Activated T-helper 17 cell treated with anti-CD3 and anti-CD28 coated beads, Interleukin-2, amount 50 U/mL, for 72 hours (primary cell): ENCODE results near the gene PEX14. TPM values are rescaled to one million over a fixed set of nuclear protein-coding genes. Genes with fewer than 3 reads are reported as not detected.
"Not testable (repeated sequence)": the region's sequence is repeated elsewhere in the genome, so short reads cannot be mapped to it uniquely, and the experiment has no call there.

Experiments used
- ATAC-seq: fragments of 150-1000 bp; cut with Tn5 transposase; replicated peaks from 2 replicates; pipeline ENCODE4 v1.10.0; 2021; ENCODE audit warnings: mild to moderate bottlenecking, moderate library complexity
- H3K27ac Mint-ChIP-seq: one replicate; pipeline ENCODE4 v1.8.0; 2022; ENCODE audit warnings: mixed read lengths
- H3K27me3 Mint-ChIP-seq: one replicate; pipeline ENCODE4 v1.8.0; 2022; ENCODE audit warnings: mixed read lengths
- H3K36me3 Mint-ChIP-seq: one replicate; pipeline ENCODE4 v1.8.0; 2022; ENCODE audit warnings: low read depth, mild to moderate bottlenecking, mixed read lengths
- H3K4me1 Mint-ChIP-seq: one replicate; pipeline ENCODE4 v1.8.0; 2022; ENCODE audit warnings: mixed read lengths
- H3K4me3 Mint-ChIP-seq: one replicate; pipeline ENCODE4 v1.8.0; 2022; ENCODE audit warnings: mild to moderate bottlenecking, mixed read lengths
- H3K9me3 Mint-ChIP-seq: one replicate; pipeline ENCODE4 v1.8.0; 2022; ENCODE audit warnings: mixed read lengths
- total RNA-seq, 2 donors: library from RNA; stranded (reverse); gene quantifications; one replicate each; pipeline ENCODE4 v1.2.3, GENCODE V29; 2022

PEX14 gene
- total RNA-seq, 2 donors from 2014 or later = 18.4 to 21.7 TPM

GRCh38 chr1:10471411-10472219, 3.1 kb upstream of the PEX14 start:
- H3K36me3 Mint-ChIP-seq = peaks cover 36% of the 10 kb centered on the region
- no peaks in the 10 kb centered on the region for H3K9me3 Mint-ChIP-seq
- no peaks in the 10 kb centered on the region for H3K27me3 Mint-ChIP-seq
- no peak for ATAC-seq
- H3K4me1 Mint-ChIP-seq = peaks cover 18% of the 10 kb centered on the region
- H3K27ac Mint-ChIP-seq = peak overlapping the region; percentile 93
- peak overlapping the region; percentile 98 for H3K4me3 Mint-ChIP-seq

DNA sequence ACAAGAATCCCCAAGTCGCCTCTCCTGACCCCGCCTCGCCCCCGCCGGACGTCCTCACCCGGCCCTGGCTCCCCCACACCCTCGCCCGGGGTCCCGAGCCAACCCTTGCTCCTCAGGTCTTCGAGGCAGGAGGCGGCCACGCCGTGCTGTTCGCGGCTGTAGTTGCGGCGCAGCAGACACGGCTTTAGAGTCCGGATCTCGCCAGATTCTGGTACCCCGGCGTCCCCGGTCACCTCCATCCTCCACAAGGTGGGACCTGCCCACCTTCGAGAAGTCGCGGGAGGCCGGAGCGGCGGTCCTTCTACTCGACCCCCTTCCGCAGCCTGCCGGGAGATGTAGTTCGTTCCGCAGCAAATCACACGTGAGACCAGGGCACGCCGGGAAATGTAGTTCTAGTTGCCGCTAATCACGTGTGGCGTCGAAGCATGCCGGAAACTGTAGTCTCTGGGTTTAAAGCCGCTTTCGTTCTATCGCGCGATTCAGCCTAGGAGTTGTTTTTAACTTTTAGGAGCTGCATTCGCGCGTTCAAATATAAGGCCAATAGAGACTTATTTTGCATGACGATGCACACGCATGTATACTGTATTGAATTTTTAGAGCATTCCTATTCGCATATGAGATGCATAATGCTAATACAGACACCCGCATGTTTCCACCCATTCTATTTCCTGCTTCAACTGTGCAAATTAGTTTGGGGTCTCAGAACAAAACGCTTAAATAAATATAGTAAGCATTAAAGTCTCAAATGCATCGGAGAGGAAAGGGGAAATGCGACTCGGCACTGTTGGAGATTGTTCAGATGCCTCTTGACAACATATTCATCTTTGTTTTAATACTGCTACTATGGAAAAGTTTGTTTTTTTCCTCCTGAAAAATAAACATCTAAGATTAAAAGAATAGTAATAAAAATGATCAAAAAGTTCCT, 2.3 kb upstream of the PEX14 start, which contains the start of gene DFFA:
Gene DFFA, minus strand, starts transcription at position 310 of the 925 bp plus-strand sequence. Its CDS starts 71 bp downstream, at position 239.
- peak within 1 kb of the TSS; percentile 93 for H3K27ac Mint-ChIP-seq
- ATAC-seq = peak; percentile 84
- H3K9me3 Mint-ChIP-seq = no peaks in the 10 kb centered on the region
- peaks cover 18% of the 10 kb centered on the region for H3K4me1 Mint-ChIP-seq
- peak within 1 kb of the TSS; percentile 98 for H3K4me3 Mint-ChIP-seq
- no peaks in the 10 kb centered on the region for H3K27me3 Mint-ChIP-seq
- peaks cover 27% of the 10 kb centered on the region for H3K36me3 Mint-ChIP-seq

GRCh38 chr1:10473145-10473765, 1.5 kb upstream of the PEX14 start:
- no peak for ATAC-seq
- no peaks in the 10 kb centered on the region for H3K27me3 Mint-ChIP-seq
- H3K27ac Mint-ChIP-seq = no peak overlapping the region
- H3K9me3 Mint-ChIP-seq = no peaks in the 10 kb centered on the region
- H3K4me1 Mint-ChIP-seq = peaks cover 13% of the 10 kb centered on the region
- peak overlapping the region; percentile 98 for H3K4me3 Mint-ChIP-seq
- H3K36me3 Mint-ChIP-seq = peaks cover 20% of the 10 kb centered on the region

DNA sequence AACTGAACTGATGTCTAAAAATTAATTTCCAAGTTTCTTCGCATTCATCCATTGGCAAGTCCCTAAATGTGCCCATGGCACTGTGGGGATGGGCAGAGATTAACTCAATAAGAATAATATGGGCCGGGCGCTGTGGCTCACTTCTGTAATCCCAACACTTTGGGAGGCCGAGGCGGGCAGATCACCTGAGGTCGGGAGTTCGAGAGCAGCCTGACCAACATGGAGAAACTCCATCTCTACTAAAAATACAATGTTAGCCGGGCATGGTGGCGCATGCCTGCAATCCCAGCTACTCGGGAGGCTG, 489 bp upstream of the PEX14 start:
- not testable (repeated sequence) for ATAC-seq, H3K27me3 Mint-ChIP-seq, H3K9me3 Mint-ChIP-seq
- Mint-ChIP-seq H3K4me3 (peak overlapping the region; percentile 98), H3K36me3 (peaks cover 11% of the 10 kb centered on the region), H3K27ac (peak overlapping the region; percentile 96), H3K4me1 (peaks cover 13% of the 10 kb centered on the region)

DNA sequence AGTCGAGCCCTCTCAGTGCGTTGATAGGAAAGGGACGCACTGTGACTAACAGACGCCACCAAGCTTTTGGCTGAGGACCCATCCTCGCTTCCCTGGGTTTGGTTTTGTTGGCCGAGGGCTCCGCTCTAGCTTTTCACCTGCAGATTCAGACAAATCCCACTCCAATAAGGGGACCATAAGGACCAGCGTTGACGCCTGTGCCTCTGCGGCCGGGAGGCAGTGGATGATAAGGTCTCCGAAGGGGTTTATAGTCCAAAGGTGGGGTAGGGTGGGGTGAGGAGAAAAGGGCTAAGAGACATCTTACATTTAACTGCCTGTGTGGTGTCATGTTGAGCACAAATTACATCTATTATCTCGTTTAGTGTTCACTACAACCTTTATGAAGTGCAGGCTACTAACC, 760 bp downstream of the PEX14 start:
- H3K9me3 Mint-ChIP-seq = no peaks in the 10 kb centered on the region
- peak overlapping the region; percentile 98 for H3K4me3 Mint-ChIP-seq
- no peak for ATAC-seq
- peaks cover 5% of the 10 kb centered on the region for H3K36me3 Mint-ChIP-seq
- H3K27ac Mint-ChIP-seq = peak overlapping the region; percentile 96
- no peaks in the 10 kb centered on the region for H3K27me3 Mint-ChIP-seq
- peaks cover 13% of the 10 kb centered on the region for H3K4me1 Mint-ChIP-seq

DNA sequence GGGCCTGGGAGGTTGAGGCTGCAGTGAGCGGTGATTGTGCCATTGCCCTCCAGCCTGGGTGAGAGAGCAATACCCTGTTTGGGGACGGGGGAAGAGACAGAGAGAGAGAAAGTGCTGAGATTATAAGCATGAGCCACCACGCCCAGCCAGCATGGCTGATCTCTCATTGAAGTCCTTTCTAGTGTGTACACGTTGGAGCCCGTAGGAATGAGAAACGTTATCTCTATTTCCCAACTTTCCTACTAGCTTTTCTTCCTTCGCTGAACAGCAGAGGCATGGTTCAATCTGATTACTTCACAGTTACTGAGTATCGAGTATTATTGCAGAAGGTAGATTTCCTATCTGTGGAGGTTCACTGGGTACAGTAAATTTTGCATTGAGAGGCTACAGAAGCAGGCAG, 4.5 kb downstream of the PEX14 start:
- Mint-ChIP-seq H3K9me3 (no peaks in the 10 kb centered on the region), H3K27me3 (no peaks in the 10 kb centered on the region), H3K36me3 (peaks cover 5% of the 10 kb centered on the region), H3K27ac (no peak overlapping the region), H3K4me3 (no peak overlapping the region), H3K4me1 (peaks cover 8% of the 10 kb centered on the region)
- no peak for ATAC-seq

- peaks cover 14% of the 10 kb centered on the region for H3K4me1 Mint-ChIP-seq
- no peaks in the 10 kb centered on the region for H3K9me3 Mint-ChIP-seq
- H3K36me3 Mint-ChIP-seq = peaks cover 10% of the 10 kb centered on the region
- H3K4me3 Mint-ChIP-seq = no peak overlapping the region
- no peak for ATAC-seq
- no peak overlapping the region for H3K27ac Mint-ChIP-seq
- no peaks in the 10 kb centered on the region for H3K27me3 Mint-ChIP-seq
These were observed 5.9 kb downstream of the PEX14 start for GRCh38 chr1:10480614-10481013.

DNA sequence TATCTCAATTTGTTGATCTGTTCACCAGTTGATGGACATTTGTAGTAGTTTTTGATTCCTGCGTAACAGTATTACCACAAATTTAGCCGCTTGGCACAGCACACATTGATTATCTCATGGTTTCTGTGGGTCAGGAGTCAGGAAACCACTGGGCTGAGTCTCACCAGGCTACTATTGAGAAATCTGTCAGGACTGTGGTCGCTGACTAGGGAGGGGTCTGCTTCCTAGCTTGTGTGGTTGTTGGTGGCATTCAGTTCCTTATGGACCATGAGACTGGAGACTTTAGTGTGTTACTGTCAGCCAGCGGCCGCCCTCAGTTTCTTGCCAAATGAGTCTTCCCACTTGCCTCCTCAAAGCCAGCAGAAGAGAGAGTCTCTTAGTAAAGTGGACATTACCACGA, 9.8 kb downstream of the PEX14 start:
- Mint-ChIP-seq H3K4me1 (peaks cover 12% of the 10 kb centered on the region), H3K27me3 (no peaks in the 10 kb centered on the region), H3K27ac (peak overlapping the region; percentile 1), H3K9me3 (no peaks in the 10 kb centered on the region), H3K36me3 (peaks cover 18% of the 10 kb centered on the region), H3K4me3 (no peak overlapping the region)
- no peak for ATAC-seq

DNA sequence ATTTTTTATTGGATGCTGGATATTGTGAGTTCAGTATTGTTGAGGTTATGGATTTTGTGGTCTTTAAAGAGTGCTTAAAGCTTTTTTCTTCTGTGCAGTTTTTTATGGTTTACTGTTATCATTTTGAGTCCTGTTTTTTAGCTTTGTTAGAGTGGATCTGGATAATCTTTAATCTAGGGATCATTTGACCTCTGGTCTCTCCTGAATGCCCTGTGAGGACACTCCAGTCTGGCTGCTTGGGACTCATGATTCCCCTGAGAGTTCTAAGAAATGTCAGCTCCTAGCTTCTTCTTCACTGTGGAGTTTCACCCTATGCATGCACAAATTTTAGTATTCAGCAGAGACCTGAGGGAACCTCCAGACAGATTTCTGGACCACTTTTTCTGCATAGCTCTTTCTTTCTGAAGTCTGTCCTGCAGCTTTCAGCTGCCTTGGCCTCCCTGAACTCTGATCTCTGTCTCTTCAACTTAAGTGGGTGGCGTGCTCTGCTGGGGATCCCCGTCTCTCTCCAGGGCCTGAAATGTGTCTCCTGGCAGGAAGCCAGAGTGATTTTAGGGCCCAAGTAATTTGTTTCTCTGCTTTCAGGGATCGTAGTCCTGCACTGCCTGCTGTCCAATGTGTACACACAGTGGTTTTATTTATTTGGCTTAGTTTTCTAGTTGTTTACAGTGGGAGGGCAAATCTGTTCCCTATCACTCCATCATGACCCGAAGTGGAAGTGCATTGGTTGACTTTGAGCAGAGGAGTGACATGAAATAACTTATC, 14.7 kb downstream of the PEX14 start:
- peaks cover 14% of the 10 kb centered on the region for H3K4me1 Mint-ChIP-seq
- H3K36me3 Mint-ChIP-seq = peaks cover 21% of the 10 kb centered on the region
- no peaks in the 10 kb centered on the region for H3K27me3 Mint-ChIP-seq
- no peak overlapping the region for H3K27ac Mint-ChIP-seq
- no peak overlapping the region for H3K4me3 Mint-ChIP-seq
- H3K9me3 Mint-ChIP-seq = no peaks in the 10 kb centered on the region
- ATAC-seq = no peak

GRCh38 chr1:10490286-10490970, 15.7 kb downstream of the PEX14 start:
- Mint-ChIP-seq H3K9me3 (no peaks in the 10 kb centered on the region), H3K27me3 (no peaks in the 10 kb centered on the region), H3K36me3 (peaks cover 18% of the 10 kb centered on the region), H3K4me1 (peaks cover 15% of the 10 kb centered on the region), H3K27ac (no peak overlapping the region), H3K4me3 (no peak overlapping the region)
- no peak for ATAC-seq

GRCh38 chr1:10494418-10494753, 19.6 kb downstream of the PEX14 start:
- peak overlapping the region; percentile 74 for H3K4me3 Mint-ChIP-seq

DNA sequence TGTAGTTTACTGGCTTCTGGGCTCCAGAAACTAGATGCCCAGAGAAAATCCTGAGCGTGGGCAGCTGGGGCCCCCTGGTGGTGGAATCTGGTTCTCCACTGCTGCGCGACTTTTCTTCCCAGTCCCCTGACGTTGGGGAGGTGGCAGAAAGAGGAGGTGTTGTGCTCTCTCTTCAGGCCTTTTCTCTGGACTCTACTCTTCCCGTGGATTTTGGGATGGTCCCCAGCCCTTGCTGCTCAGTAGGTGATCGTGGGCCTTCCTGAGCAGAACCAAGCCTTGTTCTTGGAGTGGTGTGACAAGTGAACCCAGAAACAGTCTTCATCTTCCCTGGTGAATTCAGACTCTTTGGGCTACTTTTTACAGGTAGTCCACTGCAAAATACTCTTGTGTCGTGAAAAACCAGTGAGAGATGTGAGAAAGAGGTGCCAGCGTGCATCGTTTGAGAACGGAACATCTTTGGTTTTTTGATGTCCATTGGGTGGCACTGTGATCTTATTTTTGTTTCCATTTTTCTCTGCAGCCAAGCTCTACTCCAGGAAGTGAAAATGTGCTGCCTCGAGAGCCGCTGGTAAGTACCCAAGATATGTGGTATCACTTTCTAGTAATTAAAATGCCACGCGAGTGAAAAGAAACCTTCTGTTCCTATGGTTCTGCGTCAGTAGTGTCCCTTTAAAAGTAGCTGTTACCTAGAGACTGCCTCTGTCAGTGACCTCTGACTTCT, 20.2 kb downstream of the PEX14 start:
- H3K4me3 Mint-ChIP-seq = peak overlapping the region; percentile 74
- ATAC-seq = peak; percentile 96
- H3K4me1 Mint-ChIP-seq = peaks cover 19% of the 10 kb centered on the region
- no peaks in the 10 kb centered on the region for H3K9me3 Mint-ChIP-seq
- peaks cover 25% of the 10 kb centered on the region for H3K36me3 Mint-ChIP-seq
- H3K27ac Mint-ChIP-seq = peak overlapping the region; percentile 61
- no peaks in the 10 kb centered on the region for H3K27me3 Mint-ChIP-seq

More at GRCh38 chr1:10494418-10494753, 19.6 kb downstream of the PEX14 start:
- peak overlapping the region; percentile 61 for H3K27ac Mint-ChIP-seq
- H3K27me3 Mint-ChIP-seq = no peaks in the 10 kb centered on the region
- ATAC-seq = no peak
- peaks cover 30% of the 10 kb centered on the region for H3K36me3 Mint-ChIP-seq
- H3K9me3 Mint-ChIP-seq = no peaks in the 10 kb centered on the region
- H3K4me1 Mint-ChIP-seq = peaks cover 23% of the 10 kb centered on the region

DNA sequence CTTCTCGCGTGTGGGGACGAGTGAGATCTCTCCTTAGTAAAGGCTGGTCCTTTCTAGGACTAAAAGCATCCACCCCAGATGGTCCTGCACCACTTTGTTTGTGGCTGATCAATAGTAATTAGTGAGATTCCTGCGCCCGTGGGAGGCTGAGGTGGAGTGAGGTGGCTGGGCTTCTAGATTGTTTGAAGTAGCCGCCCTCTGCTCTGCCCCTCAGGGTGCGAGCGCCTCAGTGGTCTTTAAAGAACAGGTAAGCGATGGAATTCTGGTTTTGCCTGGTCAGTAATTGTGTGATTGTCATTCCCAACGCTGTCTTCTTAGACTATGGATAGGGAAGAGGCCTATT, 20.7 kb downstream of the PEX14 start:
- peaks cover 24% of the 10 kb centered on the region for H3K36me3 Mint-ChIP-seq
- no peaks in the 10 kb centered on the region for H3K27me3 Mint-ChIP-seq
- peak overlapping the region; percentile 74 for H3K4me3 Mint-ChIP-seq
- no peaks in the 10 kb centered on the region for H3K9me3 Mint-ChIP-seq
- peak overlapping the region; percentile 61 for H3K27ac Mint-ChIP-seq
- ATAC-seq = no peak
- H3K4me1 Mint-ChIP-seq = peaks cover 19% of the 10 kb centered on the region
